GM12872 (cell line): ENCODE results near the gene WDFY1.

Experiments used
- TF ChIP-seq, protein P1 (sequence below): IDR thresholded peaks from 3 replicates; pipeline ENCODE4 v1.5.1; 2011; ENCODE audit warnings: low read depth, mild to moderate bottlenecking, low read length, moderate library complexity; ENCODE audit not compliant: insufficient read depth

The WDFY1 gene

DNA sequence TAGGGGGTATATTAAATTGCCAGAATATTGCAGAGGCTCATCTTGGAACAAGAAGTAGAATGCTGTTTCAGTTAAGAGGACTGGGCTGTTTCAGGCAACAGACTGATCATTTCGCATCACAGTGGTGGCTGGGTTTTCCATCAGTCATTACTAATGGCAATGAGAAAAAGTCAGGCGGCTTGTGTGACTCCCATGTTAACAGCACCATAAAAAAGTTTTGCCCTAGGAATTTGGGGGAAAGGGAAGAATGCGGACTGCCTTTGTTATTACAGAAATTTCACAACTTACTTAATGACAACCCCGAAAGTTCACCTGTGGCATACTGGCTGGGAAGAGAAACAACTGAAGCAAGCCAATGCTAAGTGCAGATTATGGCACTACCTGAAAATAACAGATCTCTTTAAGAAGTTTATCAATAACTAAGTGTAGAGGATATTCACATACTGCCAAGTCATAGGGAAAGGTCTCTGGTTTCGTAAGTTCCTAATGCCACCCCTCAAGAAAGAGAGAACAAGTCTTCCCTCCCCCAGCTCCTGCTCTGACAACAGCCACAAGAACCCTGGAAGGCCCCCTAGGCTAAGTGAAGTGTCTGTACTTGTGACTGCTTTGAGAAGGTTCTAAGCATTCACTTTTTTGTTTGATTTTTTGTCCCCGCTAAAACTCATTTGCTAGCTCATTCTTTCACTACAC lies 67.3 kb downstream of the WDFY1 start:
- TF ChIP-seq, protein P1, sequence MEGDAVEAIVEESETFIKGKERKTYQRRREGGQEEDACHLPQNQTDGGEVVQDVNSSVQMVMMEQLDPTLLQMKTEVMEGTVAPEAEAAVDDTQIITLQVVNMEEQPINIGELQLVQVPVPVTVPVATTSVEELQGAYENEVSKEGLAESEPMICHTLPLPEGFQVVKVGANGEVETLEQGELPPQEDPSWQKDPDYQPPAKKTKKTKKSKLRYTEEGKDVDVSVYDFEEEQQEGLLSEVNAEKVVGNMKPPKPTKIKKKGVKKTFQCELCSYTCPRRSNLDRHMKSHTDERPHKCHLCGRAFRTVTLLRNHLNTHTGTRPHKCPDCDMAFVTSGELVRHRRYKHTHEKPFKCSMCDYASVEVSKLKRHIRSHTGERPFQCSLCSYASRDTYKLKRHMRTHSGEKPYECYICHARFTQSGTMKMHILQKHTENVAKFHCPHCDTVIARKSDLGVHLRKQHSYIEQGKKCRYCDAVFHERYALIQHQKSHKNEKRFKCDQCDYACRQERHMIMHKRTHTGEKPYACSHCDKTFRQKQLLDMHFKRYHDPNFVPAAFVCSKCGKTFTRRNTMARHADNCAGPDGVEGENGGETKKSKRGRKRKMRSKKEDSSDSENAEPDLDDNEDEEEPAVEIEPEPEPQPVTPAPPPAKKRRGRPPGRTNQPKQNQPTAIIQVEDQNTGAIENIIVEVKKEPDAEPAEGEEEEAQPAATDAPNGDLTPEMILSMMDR, result no peak

DNA sequence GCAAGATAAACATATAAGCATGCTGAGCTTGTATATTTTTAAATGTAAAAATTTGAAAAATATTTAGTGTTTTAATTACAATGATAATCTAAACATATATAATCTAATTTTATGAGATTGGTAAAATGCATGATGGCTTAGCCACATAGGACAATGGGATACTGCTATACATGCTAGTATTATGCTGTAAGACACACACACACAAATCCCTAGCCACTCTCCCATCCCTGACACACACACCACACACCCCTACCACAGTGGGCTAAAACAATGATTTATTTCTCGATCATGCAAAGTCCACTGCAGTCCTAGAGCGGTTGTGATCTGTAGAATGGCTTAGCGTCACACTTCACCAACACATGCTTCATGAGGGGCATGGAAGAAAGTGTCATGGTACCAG lies 71.5 kb downstream of the WDFY1 start:
- TF ChIP-seq, protein P1, result no peak

DNA sequence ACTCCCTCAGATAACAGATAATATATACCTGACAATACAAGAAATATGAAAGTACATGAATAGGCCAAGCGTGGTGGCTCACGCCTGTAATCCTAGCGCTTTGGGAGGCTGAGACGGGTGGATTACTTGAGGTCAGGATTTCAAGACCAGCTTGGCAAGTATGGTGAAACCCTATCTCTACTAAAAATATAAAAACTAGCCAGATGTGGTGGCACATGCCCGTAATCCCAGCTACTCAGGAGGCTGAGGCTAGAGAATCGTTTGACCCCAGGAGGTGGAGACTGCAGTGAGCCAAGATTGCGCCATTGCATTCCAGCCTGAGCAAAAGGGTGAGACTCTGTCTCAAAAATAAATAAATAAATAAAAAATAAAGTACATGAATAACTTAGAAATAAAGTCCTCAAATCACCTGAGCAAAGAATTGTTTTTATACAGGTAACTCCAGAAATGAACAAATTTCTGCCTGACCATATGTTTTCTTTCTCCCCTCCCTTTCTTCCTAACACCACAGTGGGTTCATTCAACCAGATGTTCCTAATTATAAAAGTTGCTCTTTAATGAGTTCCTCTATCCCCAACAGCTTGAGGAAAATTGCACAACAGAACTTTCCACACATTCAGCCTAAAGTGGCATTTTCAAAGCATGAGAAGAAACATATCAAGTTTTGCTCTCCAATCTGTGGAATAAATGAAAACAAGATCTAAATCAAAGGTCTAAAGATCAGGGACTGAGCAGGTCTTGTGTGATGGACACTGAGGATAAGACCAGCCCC lies 74.1 kb downstream of the WDFY1 start:
- TF ChIP-seq, protein P1, result no peak

DNA sequence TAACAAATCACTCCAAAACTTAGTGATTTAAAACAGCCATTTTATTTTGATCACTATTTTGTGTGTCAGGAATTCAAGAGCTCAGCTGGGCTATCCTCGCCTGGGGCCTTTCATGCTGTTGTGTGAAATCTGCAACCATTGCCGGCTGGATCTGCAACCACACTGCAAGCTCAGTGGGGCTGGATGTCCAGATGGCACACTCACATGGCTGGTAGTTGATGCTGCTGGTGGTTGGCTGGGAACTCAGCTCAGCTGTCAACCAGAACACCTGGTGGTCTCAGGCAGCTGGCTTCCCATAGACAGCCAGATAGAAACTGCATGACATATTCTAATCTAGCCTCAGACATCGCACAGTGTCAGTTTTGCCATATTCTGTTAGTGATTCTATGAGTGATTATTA lies 77.1 kb downstream of the WDFY1 start:
- TF ChIP-seq, protein P1, result no peak

DNA sequence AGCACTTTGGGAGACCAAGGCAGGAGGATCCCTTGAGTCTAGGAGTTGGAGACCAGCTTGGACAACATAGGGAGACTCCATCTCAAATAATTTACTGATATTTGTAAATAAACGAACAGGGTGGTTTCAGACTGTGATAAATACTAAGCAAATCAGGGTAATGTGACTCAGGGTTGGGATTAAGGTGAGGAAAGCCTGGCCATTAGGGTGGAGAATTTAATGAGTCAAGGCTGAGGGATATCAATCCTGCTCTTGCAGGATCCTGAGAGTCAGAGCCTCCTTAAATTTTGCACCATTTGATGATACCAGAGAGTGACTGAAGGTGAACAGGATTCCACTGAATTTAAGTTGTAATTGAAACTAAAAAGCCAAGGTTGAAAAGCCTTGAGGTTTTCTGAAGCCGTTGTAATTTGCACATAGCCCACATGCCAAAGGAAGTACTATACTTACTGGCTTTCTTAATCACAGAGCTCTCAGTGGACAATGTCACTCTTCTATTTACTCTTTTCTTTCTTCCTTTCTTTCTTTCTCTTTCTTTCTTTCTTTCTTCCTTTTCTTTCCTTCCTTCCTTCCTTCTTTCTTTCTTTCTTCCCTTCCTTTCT lies 79.1 kb downstream of the WDFY1 start:
- TF ChIP-seq, protein P1, result no peak

DNA sequence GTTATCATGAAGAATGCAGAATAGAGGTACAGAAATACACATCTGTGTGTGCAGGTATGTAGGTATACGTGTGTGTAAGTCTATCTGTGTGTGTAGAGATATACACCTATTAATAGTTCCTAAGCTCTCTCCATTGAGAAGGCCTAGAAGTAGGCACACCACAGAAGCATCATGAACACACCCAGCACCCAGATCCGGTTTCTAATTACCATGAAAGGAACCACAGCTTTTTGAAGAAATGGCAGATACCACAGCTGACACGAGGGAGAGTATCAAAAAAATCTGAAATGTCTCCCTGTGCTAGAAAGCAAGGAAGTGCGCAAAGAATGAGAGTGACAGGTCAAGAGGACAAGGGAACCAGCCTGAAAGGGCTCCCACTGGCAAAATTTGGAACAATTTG lies 80.0 kb downstream of the WDFY1 start:
- TF ChIP-seq, protein P1, result no peak

DNA sequence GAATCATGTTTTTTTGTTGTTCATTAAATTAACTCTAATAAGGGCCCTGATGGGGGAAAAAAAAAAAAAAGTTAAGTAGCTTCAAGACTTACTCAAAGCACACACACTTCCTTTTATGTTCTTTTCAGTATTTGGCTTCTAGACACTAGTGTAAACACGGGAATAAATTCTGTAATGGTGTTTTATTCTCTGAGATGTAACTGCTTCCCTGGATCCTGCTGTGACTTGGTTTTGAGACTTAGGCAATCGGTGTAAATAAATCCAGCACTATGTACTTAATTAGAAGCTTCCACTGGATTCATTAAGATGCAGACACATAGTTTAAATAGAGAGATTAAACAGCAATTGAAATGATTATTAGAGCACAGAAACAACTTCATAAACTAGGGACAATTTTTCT lies 81.6 kb downstream of the WDFY1 start:
- TF ChIP-seq, protein P1, result no peak
